HG03064 (cell line): ENCODE data around the gene OXCT2.
"Not testable (repeated sequence)": the region's sequence is repeated elsewhere in the genome, so short reads cannot be mapped to it uniquely, and the experiment has no call there.

ENCODE experiments used
- ATAC-seq: cut with Tn5 transposase; IDR thresholded peaks from one replicate; pipeline ENCODE4 v1.9.1; 2021; ENCODE audit warnings: low read depth; ENCODE audit not compliant: unreplicated experiment

OXCT2 gene

GRCh38 chr1:39787964-39788363 is 16.8 kb upstream of the OXCT2 start:
- not testable (repeated sequence) for ATAC-seq

GRCh38 chr1:39787468-39787867 is 16.3 kb upstream of the OXCT2 start:
- ATAC-seq = no peak

GRCh38 chr1:39787108-39787375 is 15.9 kb upstream of the OXCT2 start:
- ATAC-seq = not testable (repeated sequence)

- not testable (repeated sequence) for ATAC-seq
Observed at GRCh38 chr1:39786303-39787107, 15.4 kb upstream of the OXCT2 start.

- not testable (repeated sequence) for ATAC-seq
Observed at GRCh38 chr1:39782685-39783084, 11.5 kb upstream of the OXCT2 start.

- no peak for ATAC-seq
Observed at GRCh38 chr1:39782103-39782502, 11.0 kb upstream of the OXCT2 start.

GRCh38 chr1:39781349-39781715 is 10.2 kb upstream of the OXCT2 start:
- ATAC-seq = no peak

- ATAC-seq = no peak
Observed at GRCh38 chr1:39779821-39780220, 8.7 kb upstream of the OXCT2 start.

GRCh38 chr1:39779137-39779536 is 8.0 kb upstream of the OXCT2 start:
- ATAC-seq = no peak

- ATAC-seq = not testable (repeated sequence)
Observed at GRCh38 chr1:39778463-39779099, 7.4 kb upstream of the OXCT2 start.

GRCh38 chr1:39777896-39778295 is 6.7 kb upstream of the OXCT2 start:
- not testable (repeated sequence) for ATAC-seq

GRCh38 chr1:39777306-39777705 is 6.2 kb upstream of the OXCT2 start:
- ATAC-seq = no peak

GRCh38 chr1:39776886-39777285 is 5.7 kb upstream of the OXCT2 start:
- no peak for ATAC-seq

GRCh38 chr1:39776400-39776713 is 5.2 kb upstream of the OXCT2 start:
- no peak for ATAC-seq

- ATAC-seq = not testable (repeated sequence)
Observed at GRCh38 chr1:39775676-39776399, 4.7 kb upstream of the OXCT2 start.

GRCh38 chr1:39775141-39775540 is 4.0 kb upstream of the OXCT2 start:
- not testable (repeated sequence) for ATAC-seq

- ATAC-seq = not testable (repeated sequence)
Observed at GRCh38 chr1:39773369-39773979, 2.3 kb upstream of the OXCT2 start.

- ATAC-seq = not testable (repeated sequence)
Observed at GRCh38 chr1:39770100-39771021, 787 bp downstream of the OXCT2 start.

- not testable (repeated sequence) for ATAC-seq
Observed at GRCh38 chr1:39769502-39769901, 1.6 kb downstream of the OXCT2 start.

GRCh38 chr1:39766466-39766865 is 4.7 kb downstream of the OXCT2 start:
- not testable (repeated sequence) for ATAC-seq
